ENCODE data around the gene TMEM151A.

GRCh38 chr11:66280428-66280827, 11.3 kb upstream of the TMEM151A start:
- TF ChIP-seq POLR2AphosphoS5 (IDR thresholded peaks at IDR 0.05), result no peak
- TF ChIP-seq POLR2A (IDR thresholded peaks at IDR 0.05), result no peak
- TF ChIP-seq, protein P1, sequence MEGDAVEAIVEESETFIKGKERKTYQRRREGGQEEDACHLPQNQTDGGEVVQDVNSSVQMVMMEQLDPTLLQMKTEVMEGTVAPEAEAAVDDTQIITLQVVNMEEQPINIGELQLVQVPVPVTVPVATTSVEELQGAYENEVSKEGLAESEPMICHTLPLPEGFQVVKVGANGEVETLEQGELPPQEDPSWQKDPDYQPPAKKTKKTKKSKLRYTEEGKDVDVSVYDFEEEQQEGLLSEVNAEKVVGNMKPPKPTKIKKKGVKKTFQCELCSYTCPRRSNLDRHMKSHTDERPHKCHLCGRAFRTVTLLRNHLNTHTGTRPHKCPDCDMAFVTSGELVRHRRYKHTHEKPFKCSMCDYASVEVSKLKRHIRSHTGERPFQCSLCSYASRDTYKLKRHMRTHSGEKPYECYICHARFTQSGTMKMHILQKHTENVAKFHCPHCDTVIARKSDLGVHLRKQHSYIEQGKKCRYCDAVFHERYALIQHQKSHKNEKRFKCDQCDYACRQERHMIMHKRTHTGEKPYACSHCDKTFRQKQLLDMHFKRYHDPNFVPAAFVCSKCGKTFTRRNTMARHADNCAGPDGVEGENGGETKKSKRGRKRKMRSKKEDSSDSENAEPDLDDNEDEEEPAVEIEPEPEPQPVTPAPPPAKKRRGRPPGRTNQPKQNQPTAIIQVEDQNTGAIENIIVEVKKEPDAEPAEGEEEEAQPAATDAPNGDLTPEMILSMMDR (IDR thresholded peaks at IDR 0.05), result no peak
